ENCODE data around the gene TTLL5.

DNA sequence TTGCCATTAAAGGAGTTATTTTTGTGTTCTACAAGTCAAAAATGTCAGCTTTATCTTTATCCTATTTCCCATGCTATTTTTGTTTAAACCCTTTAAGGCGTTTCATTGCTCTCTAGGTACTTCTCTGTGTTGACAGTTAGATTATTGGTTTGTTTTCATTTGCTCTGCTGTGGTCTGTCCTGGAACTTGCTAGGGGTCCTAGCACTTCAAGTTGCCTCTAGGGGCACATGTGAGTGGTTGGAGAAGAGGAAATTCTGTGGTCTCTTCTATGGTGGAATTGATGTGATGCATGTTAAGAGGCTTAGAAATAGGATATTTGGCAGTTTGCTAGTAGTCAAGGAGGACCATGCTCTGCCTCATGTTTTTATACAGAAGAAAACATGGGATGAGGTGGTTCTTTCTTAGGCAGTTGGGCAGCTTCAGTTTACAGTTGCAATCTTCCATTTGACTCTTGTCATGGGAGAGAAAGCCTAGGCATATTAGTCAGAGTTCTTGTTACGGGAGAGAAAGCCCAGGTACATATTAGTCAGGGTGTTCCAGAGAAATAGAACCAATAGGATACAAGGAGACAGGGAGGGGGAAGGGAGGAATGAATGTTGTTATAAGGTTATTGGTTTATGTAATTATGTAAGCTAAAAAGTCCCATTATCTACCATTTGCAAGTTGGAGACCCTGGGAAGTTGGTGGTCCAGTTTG, 14.4 kb downstream of the TTLL5 start:
- TF ChIP-seq, protein P1, sequence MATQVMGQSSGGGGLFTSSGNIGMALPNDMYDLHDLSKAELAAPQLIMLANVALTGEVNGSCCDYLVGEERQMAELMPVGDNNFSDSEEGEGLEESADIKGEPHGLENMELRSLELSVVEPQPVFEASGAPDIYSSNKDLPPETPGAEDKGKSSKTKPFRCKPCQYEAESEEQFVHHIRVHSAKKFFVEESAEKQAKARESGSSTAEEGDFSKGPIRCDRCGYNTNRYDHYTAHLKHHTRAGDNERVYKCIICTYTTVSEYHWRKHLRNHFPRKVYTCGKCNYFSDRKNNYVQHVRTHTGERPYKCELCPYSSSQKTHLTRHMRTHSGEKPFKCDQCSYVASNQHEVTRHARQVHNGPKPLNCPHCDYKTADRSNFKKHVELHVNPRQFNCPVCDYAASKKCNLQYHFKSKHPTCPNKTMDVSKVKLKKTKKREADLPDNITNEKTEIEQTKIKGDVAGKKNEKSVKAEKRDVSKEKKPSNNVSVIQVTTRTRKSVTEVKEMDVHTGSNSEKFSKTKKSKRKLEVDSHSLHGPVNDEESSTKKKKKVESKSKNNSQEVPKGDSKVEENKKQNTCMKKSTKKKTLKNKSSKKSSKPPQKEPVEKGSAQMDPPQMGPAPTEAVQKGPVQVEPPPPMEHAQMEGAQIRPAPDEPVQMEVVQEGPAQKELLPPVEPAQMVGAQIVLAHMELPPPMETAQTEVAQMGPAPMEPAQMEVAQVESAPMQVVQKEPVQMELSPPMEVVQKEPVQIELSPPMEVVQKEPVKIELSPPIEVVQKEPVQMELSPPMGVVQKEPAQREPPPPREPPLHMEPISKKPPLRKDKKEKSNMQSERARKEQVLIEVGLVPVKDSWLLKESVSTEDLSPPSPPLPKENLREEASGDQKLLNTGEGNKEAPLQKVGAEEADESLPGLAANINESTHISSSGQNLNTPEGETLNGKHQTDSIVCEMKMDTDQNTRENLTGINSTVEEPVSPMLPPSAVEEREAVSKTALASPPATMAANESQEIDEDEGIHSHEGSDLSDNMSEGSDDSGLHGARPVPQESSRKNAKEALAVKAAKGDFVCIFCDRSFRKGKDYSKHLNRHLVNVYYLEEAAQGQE (IDR thresholded peaks at IDR 0.05; ENCODE audit: low read depth), result no peak
- no peak for TF ChIP-seq CREB1 (IDR thresholded peaks at IDR 0.05; ENCODE audit: low read depth)
- TF ChIP-seq CEBPB (IDR thresholded peaks at IDR 0.05), result no peak
- TF ChIP-seq EP300 (IDR thresholded peaks at IDR 0.05; ENCODE audit: borderline replicate concordance), result no peak
- no peak for TF ChIP-seq RAD21 (IDR thresholded peaks at IDR 0.05; ENCODE audit: low read depth)
- no peak for TF ChIP-seq NFIC (IDR thresholded peaks at IDR 0.05)
- TF ChIP-seq, protein P2, sequence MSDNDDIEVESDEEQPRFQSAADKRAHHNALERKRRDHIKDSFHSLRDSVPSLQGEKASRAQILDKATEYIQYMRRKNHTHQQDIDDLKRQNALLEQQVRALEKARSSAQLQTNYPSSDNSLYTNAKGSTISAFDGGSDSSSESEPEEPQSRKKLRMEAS (IDR thresholded peaks at IDR 0.05), result no peak
- TF ChIP-seq TEAD4 (IDR thresholded peaks at IDR 0.05), result no peak
- TF ChIP-seq ZBTB7A (IDR thresholded peaks at IDR 0.05; ENCODE audit: low read depth), result no peak
- TF ChIP-seq YY1 (IDR thresholded peaks at IDR 0.05; ENCODE audit: low read depth), result no peak
- no peak for TF ChIP-seq TAF1 (IDR thresholded peaks at IDR 0.05; ENCODE audit: low read depth)
- TF ChIP-seq, protein P3, sequence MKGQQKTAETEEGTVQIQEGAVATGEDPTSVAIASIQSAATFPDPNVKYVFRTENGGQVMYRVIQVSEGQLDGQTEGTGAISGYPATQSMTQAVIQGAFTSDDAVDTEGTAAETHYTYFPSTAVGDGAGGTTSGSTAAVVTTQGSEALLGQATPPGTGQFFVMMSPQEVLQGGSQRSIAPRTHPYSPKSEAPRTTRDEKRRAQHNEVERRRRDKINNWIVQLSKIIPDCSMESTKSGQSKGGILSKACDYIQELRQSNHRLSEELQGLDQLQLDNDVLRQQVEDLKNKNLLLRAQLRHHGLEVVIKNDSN (IDR thresholded peaks at IDR 0.05), result no peak
- TF ChIP-seq EGR1 (IDR thresholded peaks at IDR 0.05), result no peak
